ENCODE measurements around the gene MAGI2.

GRCh38 chr7:79217468-79217867, 236.0 kb downstream of the MAGI2 start:
- TF ChIP-seq CTCF (IDR thresholded peaks at IDR 0.05) (no peak), POLR2A (IDR thresholded peaks at IDR 0.05) (no peak)
